Activated CD4-positive, alpha-beta T cell treated with anti-CD3 and anti-CD28 coated beads for 36 hours (primary cell): ENCODE data around the gene EPHA10. TPM values are rescaled to one million over a fixed set of nuclear protein-coding genes. Genes with fewer than 3 reads are reported as not detected.

ENCODE experiments used
- ATAC-seq: fragments of 200-7000 bp; cut with Tn5 transposase; one replicate; pipeline ENCODE4 v1.10.0; 2021; ENCODE audit warnings: mild to moderate bottlenecking, moderate library complexity
- CTCF ChIA-PET: fragments of 350-600 bp; sonication (Branson Sonifier 250); formaldehyde crosslinking; loops from one replicate; lab custom pipeline; 2021; ENCODE audit warnings: antibody characterized with exemption; lab: Charles Lee
- POLR2A ChIA-PET: fragments of 350-600 bp; sonication (Branson Sonifier 250); formaldehyde crosslinking; loops from one replicate; lab custom pipeline; 2021; ENCODE audit warnings: antibody characterized with exemption, inconsistent platforms; lab: Charles Lee
- DNase-seq: peaks from one replicate; pipeline ENCODE4 v3.0.0-alpha.2; 2020
- H3K27ac Mint-ChIP-seq: one replicate; pipeline ENCODE4 v1.8.0; 2021; ENCODE audit warnings: mixed read lengths
- H3K27me3 Mint-ChIP-seq: one replicate; pipeline ENCODE4 v1.8.0; 2021; ENCODE audit warnings: mixed read lengths
- H3K36me3 Mint-ChIP-seq: one replicate; pipeline ENCODE4 v1.8.0; 2021; ENCODE audit warnings: low read depth, mixed read lengths
- H3K4me1 Mint-ChIP-seq: one replicate; pipeline ENCODE4 v1.8.0; 2021; ENCODE audit warnings: mixed read lengths
- H3K4me3 Mint-ChIP-seq: one replicate; pipeline ENCODE4 v1.8.0; 2021; ENCODE audit warnings: mild to moderate bottlenecking, moderate library complexity, mixed read lengths
- H3K9me3 Mint-ChIP-seq: one replicate; pipeline ENCODE4 v1.8.0; 2021; ENCODE audit warnings: low read depth, mixed read lengths
- intact Hi-C, 2 experiments: fragments of 100-400 bp; cut with DNase I in 1 of 2; cut with micrococcal nuclease in 1 of 2; formaldehyde crosslinking; loops; one replicate each; pipeline versions ENCODE4 v1.14.2 to v1.15.1; 2022 to 2024; cut with DNase I, micrococcal nuclease
- total RNA-seq, 2 experiments: library from RNA; stranded (reverse); gene quantifications; one replicate each; pipeline ENCODE4 v1.2.3, GENCODE V29; 2021

Gene EPHA10
- total RNA-seq = under 1 TPM; 0.43 to 0.51 TPM

- POLR2A ChIA-PET = no interaction called here
- no peak within 1 kb of the TSS for H3K27ac Mint-ChIP-seq
- CTCF ChIA-PET = interaction anchor here (1.2 kb wide), 1 partner anchor 95 kb away, joined by 3 read pairs; the partner anchor contains the start of gene MTF1
These were observed at the start of gene EPHA10 for GRCh38 chr1:37764888-37765441. TSS of gene EPHA10 (minus strand) at chr1:37765120. CDS start at chr1:37765066, 54 bp downstream.

DNA sequence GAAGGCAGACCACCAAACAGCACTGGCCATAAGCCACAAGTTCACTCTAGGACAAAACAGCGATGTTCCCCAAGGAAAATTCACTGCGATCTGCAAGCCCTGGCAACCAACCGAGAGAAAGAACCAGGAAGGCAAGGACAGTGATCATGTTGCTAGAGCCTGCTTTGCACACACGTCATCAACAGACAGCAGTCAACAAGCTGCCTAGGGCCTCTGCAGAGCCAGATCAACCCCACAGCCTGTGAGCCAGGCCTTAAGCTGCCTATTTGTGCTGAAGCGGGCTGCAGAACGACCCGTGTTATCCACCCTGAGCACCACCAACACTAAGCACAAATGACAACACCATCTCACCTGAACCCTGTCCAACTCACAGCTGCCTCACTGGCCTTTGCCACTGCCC lies 49.3 kb upstream of the EPHA10 start:
- intact Hi-C loops = loop anchor here in 1 of 2 experiments (5.0 kb wide), 1 partner anchor 173 kb away; no protein-coding TSS in a partner anchor
- POLR2A ChIA-PET = no interaction called here
- Mint-ChIP-seq H3K27me3 (no peaks in the 10 kb centered on the region), H3K36me3 (peaks cover 9% of the 10 kb centered on the region), H3K4me3 (no peak overlapping the region), H3K9me3 (no peaks in the 10 kb centered on the region), H3K27ac (no peak overlapping the region), H3K4me1 (peaks cover 16% of the 10 kb centered on the region)
- DNase-seq (no peak), ATAC-seq (no peak)
- CTCF ChIA-PET = interaction anchor here (1.1 kb wide), 1 partner anchor 45 kb away, joined by 3 read pairs; the partner anchor contains the start of gene MTF1

More at GRCh38 chr1:37764888-37765441, at the start of gene EPHA10:
- Mint-ChIP-seq H3K36me3 (no peaks in the 10 kb centered on the region), H3K27me3 (peaks cover 64% of the 10 kb centered on the region), H3K9me3 (no peaks in the 10 kb centered on the region), H3K4me1 (peaks cover 18% of the 10 kb centered on the region), H3K4me3 (peak within 1 kb of the TSS; percentile 30)
- no peak for ATAC-seq
- no peak for DNase-seq
- intact Hi-C loops = no loop called here

- CTCF ChIA-PET = no interaction called here
These were observed 48.7 kb upstream of the EPHA10 start for GRCh38 chr1:37813529-37814145.

GRCh38 chr1:37811027-37811655 lies 46.2 kb upstream of the EPHA10 start:
- peak; percentile 50 for ATAC-seq
- peaks cover 19% of the 10 kb centered on the region for H3K36me3 Mint-ChIP-seq
- intact Hi-C loops = loop anchor here in 1 of 2 experiments (5.0 kb wide), 1 partner anchor 176 kb away; no protein-coding TSS in a partner anchor
- no peak overlapping the region for H3K27ac Mint-ChIP-seq
- no peaks in the 10 kb centered on the region for H3K27me3 Mint-ChIP-seq
- H3K4me1 Mint-ChIP-seq = peaks cover 26% of the 10 kb centered on the region
- no peaks in the 10 kb centered on the region for H3K9me3 Mint-ChIP-seq
- ChIA-PET POLR2A (no interaction called here), CTCF (no interaction called here)
- DNase-seq = peak; percentile 81
- no peak overlapping the region for H3K4me3 Mint-ChIP-seq

More at GRCh38 chr1:37813529-37814145, 48.7 kb upstream of the EPHA10 start:
- intact Hi-C loops = loop anchor here in 1 of 2 experiments (5.0 kb wide), 1 partner anchor 174 kb away; no protein-coding TSS in a partner anchor
- Mint-ChIP-seq H3K36me3 (peaks cover 9% of the 10 kb centered on the region), H3K9me3 (no peaks in the 10 kb centered on the region), H3K4me3 (no peak overlapping the region), H3K27ac (no peak overlapping the region), H3K27me3 (no peaks in the 10 kb centered on the region), H3K4me1 (peaks cover 23% of the 10 kb centered on the region)
- POLR2A ChIA-PET = no interaction called here
- no peak for ATAC-seq
- DNase-seq = no peak

DNA sequence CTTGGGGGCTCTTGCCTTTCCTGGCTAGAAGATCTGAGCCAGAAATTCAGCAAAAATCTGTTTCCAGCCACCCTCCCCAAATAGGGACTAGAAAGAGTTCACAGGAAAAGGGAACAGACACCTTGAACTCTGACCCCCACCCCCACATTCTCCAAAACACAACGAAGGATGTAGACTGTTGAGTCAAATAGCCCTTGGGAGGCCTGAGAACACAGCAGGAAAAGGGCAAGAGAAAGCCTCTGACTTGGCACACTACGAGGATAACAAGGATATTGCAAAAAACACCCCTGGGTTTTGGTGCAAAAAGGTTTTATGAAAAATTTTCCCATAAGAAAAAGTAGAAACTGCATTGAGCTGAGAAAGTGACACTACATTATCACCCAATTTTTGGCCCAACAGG lies 45.0 kb upstream of the EPHA10 start:
- ChIA-PET CTCF (no interaction called here), POLR2A (no interaction called here)
- intact Hi-C loops = loop anchor here in 1 of 2 experiments (5.0 kb wide), 1 partner anchor 177 kb away; no protein-coding TSS in a partner anchor
- DNase-seq = no peak
- H3K27ac Mint-ChIP-seq = peak overlapping the region; percentile 13
- H3K4me1 Mint-ChIP-seq = peaks cover 34% of the 10 kb centered on the region
- no peak for ATAC-seq
- no peaks in the 10 kb centered on the region for H3K9me3 Mint-ChIP-seq
- no peaks in the 10 kb centered on the region for H3K27me3 Mint-ChIP-seq
- no peak overlapping the region for H3K4me3 Mint-ChIP-seq
- peaks cover 31% of the 10 kb centered on the region for H3K36me3 Mint-ChIP-seq

GRCh38 chr1:37808369-37809319 lies 43.7 kb upstream of the EPHA10 start:
- CTCF ChIA-PET = interaction anchor here (0.5 to 3.3 kb wide), 8 partner anchors 9 to 267 kb away, joined by 3 to 25 read pairs (median 4); partner anchors contain the start of genes CDCA8, MTF1 and SF3A3
- peak; percentile 67 for DNase-seq
- H3K27ac Mint-ChIP-seq = peak overlapping the region; percentile 93

DNA sequence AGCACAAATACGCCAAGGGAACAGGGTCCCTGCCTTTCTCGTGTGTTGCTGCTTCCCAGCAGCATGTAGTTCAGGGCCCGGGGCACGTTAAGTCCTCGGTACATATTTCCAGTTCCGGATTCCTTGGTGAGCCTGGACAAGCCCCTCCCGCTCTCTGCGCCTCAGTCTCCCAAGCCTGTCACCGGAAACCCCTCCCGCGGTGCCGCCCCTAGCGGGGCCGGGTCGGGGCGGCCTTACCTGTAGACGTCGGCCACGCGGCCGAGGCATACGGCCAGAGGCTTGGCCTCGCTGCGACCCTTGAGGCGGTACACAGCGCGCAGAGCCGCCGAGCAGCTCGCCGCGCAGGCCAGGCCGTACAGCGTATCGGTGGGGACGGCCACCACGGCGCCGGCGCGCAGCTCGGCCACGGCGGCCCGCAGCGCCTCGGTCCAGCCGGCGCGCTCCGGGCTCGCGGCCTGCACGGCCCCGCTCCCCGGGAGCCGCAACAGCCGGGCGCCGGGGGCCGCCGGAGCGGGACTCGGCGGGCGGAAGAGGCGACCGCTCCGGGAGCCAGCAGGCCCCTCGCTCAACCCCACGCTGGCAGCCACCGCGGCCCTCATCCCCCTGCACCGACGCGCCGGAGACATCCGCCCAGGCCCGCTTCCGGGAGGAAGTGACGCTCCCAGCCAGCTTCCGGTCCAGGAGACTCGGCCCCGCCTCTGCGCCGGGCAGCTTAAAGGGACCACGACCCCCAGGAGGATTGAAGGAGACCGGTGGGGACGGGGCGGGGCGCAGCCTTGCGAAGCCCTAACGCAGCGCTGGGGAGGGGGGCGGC lies 42.8 kb upstream of the EPHA10 start, which contains the start of the genes C1orf122 and YRDC:
Gene C1orf122 (plus strand): TSS at position 236 of the 814 bp plus-strand sequence. CDS start 615 bp downstream, outside the sequence.
Gene YRDC (minus strand): TSS at position 654 of the 814 bp plus-strand sequence. CDS start 28 bp downstream, at position 626.
- H3K9me3 Mint-ChIP-seq = no peaks in the 10 kb centered on the region
- POLR2A ChIA-PET = interaction anchor here (0.6 to 2.2 kb wide), 7 partner anchors 9 to 254 kb away, joined by 3 to 10 read pairs (median 4); partner anchors contain the start of genes CDCA8, MTF1 and SNIP1

More at GRCh38 chr1:37808369-37809319, 43.7 kb upstream of the EPHA10 start:
- H3K36me3 Mint-ChIP-seq = peaks cover 43% of the 10 kb centered on the region
- H3K4me1 Mint-ChIP-seq = peaks cover 34% of the 10 kb centered on the region
- no peaks in the 10 kb centered on the region for H3K9me3 Mint-ChIP-seq
- no peaks in the 10 kb centered on the region for H3K27me3 Mint-ChIP-seq
- intact Hi-C loops = loop anchor here (1.0 kb wide), 11 partner anchors 51 to 334 kb away; partner anchors contain the start of genes CDCA8 (in 1 of the 2), GNL2 (in 1 of the 2), INPP5B (in 1 of the 2) and MTF1 (in 1 of the 2)
- peak; percentile 55 for ATAC-seq
- POLR2A ChIA-PET = interaction anchor here (0.6 to 2.2 kb wide), 7 partner anchors 8 to 255 kb away, joined by 3 to 10 read pairs (median 4); partner anchors contain the start of genes CDCA8, MTF1 and SNIP1
- peak overlapping the region; percentile 90 for H3K4me3 Mint-ChIP-seq

DNA sequence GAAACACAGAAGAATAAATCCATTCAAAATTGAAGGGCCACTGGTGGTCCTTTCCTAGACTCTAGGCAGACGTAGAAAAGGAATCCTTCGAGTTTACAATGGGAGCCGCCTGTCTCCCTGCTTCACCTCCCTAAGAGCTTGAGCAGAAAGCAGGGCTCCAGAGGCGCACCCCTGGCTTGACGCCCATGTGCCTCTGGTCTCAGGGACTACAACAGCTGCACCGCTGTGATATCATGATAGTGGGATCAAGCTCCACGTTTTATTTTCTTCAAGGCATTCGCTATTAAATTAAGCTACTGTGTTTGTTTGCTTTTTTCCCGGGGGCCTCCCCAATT lies 42.3 kb upstream of the EPHA10 start:
- CTCF ChIA-PET = interaction anchor here (0.6 to 3.3 kb wide), 4 partner anchors 41 to 184 kb away, joined by 3 to 25 read pairs (median 4); partner anchors contain the start of gene MTF1
- intact Hi-C loops = no loop called here
- Mint-ChIP-seq H3K4me3 (peak overlapping the region; percentile 90), H3K27me3 (no peaks in the 10 kb centered on the region), H3K9me3 (no peaks in the 10 kb centered on the region), H3K36me3 (peaks cover 56% of the 10 kb centered on the region), H3K4me1 (peaks cover 34% of the 10 kb centered on the region), H3K27ac (peak overlapping the region; percentile 81)
- DNase-seq (no peak), ATAC-seq (no peak)
- POLR2A ChIA-PET = interaction anchor here (2.2 kb wide), 1 partner anchor 52 kb away, joined by 10 read pairs; the partner anchor contains the start of gene MTF1

More for the DNA sequence above, 42.8 kb upstream of the EPHA10 start, which contains the start of the genes C1orf122 and YRDC:
- CTCF ChIA-PET = interaction anchor here (0.5 to 3.3 kb wide), 8 partner anchors 10 to 266 kb away, joined by 3 to 25 read pairs (median 3); partner anchors contain the start of genes CDCA8, MTF1 and SF3A3
- H3K27ac Mint-ChIP-seq = peak within 1 kb of the TSS; percentile 93
- peak; percentile 92 for ATAC-seq
- peaks cover 51% of the 10 kb centered on the region for H3K36me3 Mint-ChIP-seq
- H3K4me3 Mint-ChIP-seq = peak within 1 kb of the TSS; percentile 90
- intact Hi-C loops = loop anchor here (1.0 kb wide), 11 partner anchors 52 to 333 kb away; partner anchors contain the start of genes CDCA8 (in 1 of the 2), GNL2 (in 1 of the 2), INPP5B (in 1 of the 2) and MTF1 (in 1 of the 2)
- H3K4me1 Mint-ChIP-seq = peaks cover 34% of the 10 kb centered on the region
- H3K27me3 Mint-ChIP-seq = no peaks in the 10 kb centered on the region
- DNase-seq = peak; percentile 95

DNA sequence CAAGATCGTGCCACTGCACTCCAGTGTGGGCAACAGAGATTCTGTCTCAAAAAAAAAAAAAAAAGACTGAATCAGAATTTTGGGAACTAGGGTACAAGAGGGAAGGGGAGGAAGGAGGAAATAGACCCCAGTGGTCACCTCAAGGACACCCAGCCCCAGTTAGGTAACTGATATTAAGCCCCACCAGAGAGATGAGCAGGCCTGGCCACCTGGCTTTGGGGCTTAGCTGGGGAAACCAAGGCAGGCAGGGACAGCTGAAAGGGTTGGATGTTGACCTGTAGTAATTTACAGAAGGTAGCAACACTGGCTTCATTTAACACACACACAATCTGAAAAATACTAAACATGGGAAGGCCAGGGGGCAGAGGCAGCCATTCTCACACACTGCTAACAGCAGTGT lies 37.5 kb upstream of the EPHA10 start:
- ChIA-PET CTCF (no interaction called here), POLR2A (no interaction called here)
- no peak overlapping the region for H3K4me3 Mint-ChIP-seq
- H3K9me3 Mint-ChIP-seq = no peaks in the 10 kb centered on the region
- peaks cover 75% of the 10 kb centered on the region for H3K36me3 Mint-ChIP-seq
- peaks cover 12% of the 10 kb centered on the region for H3K4me1 Mint-ChIP-seq
- no peaks in the 10 kb centered on the region for H3K27me3 Mint-ChIP-seq
- DNase-seq = no peak
- no peak for ATAC-seq
- H3K27ac Mint-ChIP-seq = no peak overlapping the region
- intact Hi-C loops = no loop called here
